H1 (cell line): Measurements from ENCODE around the gene APAF1. TPM values are rescaled to one million over a fixed set of nuclear protein-coding genes. Genes with fewer than 3 reads are reported as not detected.

Source experiments
- CTCF ChIA-PET: fragments of 300-600 bp; sonication (Branson Sonifier 250); formaldehyde crosslinking; loops from one replicate; lab custom pipeline; 2021; ENCODE audit not compliant: partially characterized antibody; lab: Charles Lee
- POLR2A ChIA-PET: fragments of 300-600 bp; sonication (Branson Sonifier 250); formaldehyde crosslinking; loops from one replicate; lab custom pipeline; 2021; ENCODE audit warnings: inconsistent platforms; ENCODE audit not compliant: partially characterized antibody; lab: Charles Lee
- DNase-seq, 2 experiments: peaks; one replicate each; pipeline versions ENCODE4 v3.0.0 to v3.0.0-alpha.2; 2010 to 2022; ENCODE audit warnings: low spot score in 2 of 2, low read depth in 1 of 2, mixed read lengths in 1 of 2
- FAIRE-seq: peaks from 2 replicates; lab custom pipeline; 2011; peaks lifted over from hg19 to GRCh38; lab: Jason Lieb, UNC
- H2AFZ ChIP-seq: 2 replicates; pipeline ENCODE4 v1.8.1; 2012; ENCODE audit warnings: low read length, inconsistent platforms
- H2AK5ac ChIP-seq: 2 replicates; pipeline ENCODE4 v1.6.1; 2013; ENCODE audit warnings: low read depth, low read length
- H2BK120ac ChIP-seq: replicated peaks from 2 replicates; pipeline ENCODE3; 2013; ENCODE audit warnings: low read depth, low read length, inconsistent platforms
- H2BK12ac ChIP-seq: 2 replicates; pipeline ENCODE4 v1.6.1; 2013; ENCODE audit warnings: low read depth, low read length
- H2BK15ac ChIP-seq: 2 replicates; pipeline ENCODE4 v1.6.1; 2013; ENCODE audit warnings: low read length
- H2BK20ac ChIP-seq: 2 replicates; pipeline ENCODE4 v1.6.1; 2013; ENCODE audit warnings: low read length
- H2BK5ac ChIP-seq: 2 replicates; pipeline ENCODE4 v1.6.1; 2013; ENCODE audit warnings: low read depth, low read length
- H3K14ac ChIP-seq: 2 replicates; pipeline ENCODE4 v1.6.1; 2013; ENCODE audit warnings: inconsistent platforms; ENCODE audit not compliant: insufficient read length
- H3K18ac ChIP-seq: 2 replicates; pipeline ENCODE4 v1.6.1; 2013; ENCODE audit warnings: low read length; ENCODE audit errors: extremely low read depth
- H3K23ac ChIP-seq: 2 replicates; pipeline ENCODE4 v1.6.1; 2013; ENCODE audit warnings: inconsistent platforms; ENCODE audit not compliant: insufficient read length
- H3K23me2 ChIP-seq: 2 replicates; pipeline ENCODE4 v1.6.1; 2013; ENCODE audit warnings: low read depth, low read length
- H3K27ac ChIP-seq: 2 replicates; pipeline ENCODE4 v1.6.1; 2011; ENCODE audit warnings: low read depth, low read length, inconsistent platforms
- H3K27me3 ChIP-seq, 4 experiments: replicated peaks in 1 of 4; 1 replicate in 1 of 4; 2 replicates in 3 of 4; pipeline versions ENCODE4 v1.6.1 to v1.8.1; 2011 to 2013; ENCODE audit warnings: low read length in 3 of 4, mild to moderate bottlenecking in 3 of 4, inconsistent platforms in 2 of 4, mixed read lengths in 2 of 4, moderate library complexity in 1 of 4; ENCODE audit not compliant: control insufficient read depth in 3 of 4, insufficient read depth in 3 of 4; ENCODE audit errors: extremely low read depth in 1 of 4
- H3K36me3 ChIP-seq, 4 experiments: 2 replicates each; pipeline versions ENCODE4 v1.6.1 to v1.8.1; 2011 to 2013; ENCODE audit warnings: mild to moderate bottlenecking in 4 of 4, low read length in 3 of 4, moderate library complexity in 2 of 4, control low read depth in 1 of 4, inconsistent platforms in 1 of 4; ENCODE audit not compliant: insufficient read depth in 4 of 4, control insufficient read depth in 2 of 4
- H3K4ac ChIP-seq: replicated peaks from 2 replicates; pipeline ENCODE3; 2013; ENCODE audit warnings: low read length, low read depth, mixed read lengths, inconsistent platforms; ENCODE audit not compliant: insufficient read length
- H3K4me1 ChIP-seq, 4 experiments: replicated peaks in 1 of 4; 1 replicate in 1 of 4; 2 replicates in 3 of 4; pipeline versions ENCODE4 v1.6.1 to v1.8.1; 2011 to 2013; ENCODE audit warnings: low read length in 3 of 4, inconsistent platforms in 2 of 4, mixed read lengths in 1 of 4; ENCODE audit not compliant: insufficient read depth in 4 of 4, control insufficient read depth in 3 of 4
- H3K4me2 ChIP-seq, 2 experiments: 2 replicates each; pipeline versions ENCODE4 v1.6.1 to v1.8.1; 2011 to 2013; ENCODE audit warnings: low read depth in 2 of 2, low read length in 2 of 2, control low read depth in 1 of 2, inconsistent platforms in 1 of 2, mild to moderate bottlenecking in 1 of 2; ENCODE audit not compliant: insufficient read depth in 1 of 2
- H3K4me3 ChIP-seq, 4 experiments: fragments of 200-600, 300-600 bp in 1 of 4; sonication (generic), shearing (Covaris generic), sonication (Bioruptor Twin) in 1 of 4; 2 replicates each; pipeline versions ENCODE4 v1.5.1 to v1.8.1; 2011 to 2016; ENCODE audit warnings: low read length in 4 of 4, low read depth in 3 of 4, control low read depth in 2 of 4, inconsistent platforms in 2 of 4, mild to moderate bottlenecking in 2 of 4, mixed read lengths in 1 of 4, moderate library complexity in 1 of 4; ENCODE audit not compliant: insufficient read depth in 2 of 4; ENCODE audit errors: extremely low read depth in 1 of 4
- H3K56ac ChIP-seq: replicated peaks from 2 replicates; pipeline ENCODE3; 2013; ENCODE audit warnings: low read depth, mild to moderate bottlenecking, mixed read lengths, low read length, inconsistent platforms; ENCODE audit not compliant: insufficient read length
- H3K79me1 ChIP-seq: 2 replicates; pipeline ENCODE4 v1.6.1; 2013; ENCODE audit warnings: low read depth, low read length, control low read depth
- H3K79me2 ChIP-seq, 2 experiments: 2 replicates each; pipeline versions ENCODE4 v1.6.1 to v1.8.1; 2012 to 2013; ENCODE audit warnings: low read length in 2 of 2, mild to moderate bottlenecking in 2 of 2, inconsistent platforms in 1 of 2; ENCODE audit not compliant: insufficient read depth in 2 of 2, control insufficient read depth in 1 of 2
- H3K9ac ChIP-seq, 4 experiments: replicated peaks in 1 of 4; 1 replicate in 1 of 4; 2 replicates in 3 of 4; pipeline versions ENCODE4 v1.6.1 to v1.8.1; 2011 to 2013; ENCODE audit warnings: low read depth in 3 of 4, low read length in 3 of 4, control low read depth in 2 of 4, mild to moderate bottlenecking in 2 of 4, moderate library complexity in 2 of 4, inconsistent platforms in 1 of 4; ENCODE audit errors: extremely low read depth in 1 of 4
- H3K9me3 ChIP-seq, 2 experiments: 2 replicates each; pipeline versions ENCODE4 v1.6.1 to v1.8.1; 2012 to 2013; ENCODE audit warnings: mild to moderate bottlenecking in 2 of 2, moderate library complexity in 2 of 2, control low read depth in 1 of 2, inconsistent platforms in 1 of 2, low read depth in 1 of 2, low read length in 1 of 2, mixed read lengths in 1 of 2; ENCODE audit not compliant: insufficient read depth in 2 of 2
- H4K20me1 ChIP-seq, 2 experiments: replicated peaks in 1 of 2; 2 replicates each; pipeline versions ENCODE3 to v1.8.1; 2011 to 2013; ENCODE audit warnings: inconsistent platforms in 2 of 2, low read length in 2 of 2, mild to moderate bottlenecking in 1 of 2; ENCODE audit not compliant: insufficient read depth in 2 of 2, control insufficient read depth in 1 of 2
- H4K5ac ChIP-seq: 2 replicates; pipeline ENCODE4 v1.6.1; 2013; ENCODE audit warnings: low read length, low read depth, mixed read lengths, inconsistent platforms; ENCODE audit not compliant: insufficient read length
- H4K8ac ChIP-seq: 2 replicates; pipeline ENCODE4 v1.8.0; 2013; ENCODE audit warnings: mild to moderate bottlenecking, moderate library complexity, low read length, inconsistent platforms; ENCODE audit not compliant: insufficient read depth; ENCODE audit errors: extremely low read depth
- H4K91ac ChIP-seq: replicated peaks from 2 replicates; pipeline ENCODE3; 2013; ENCODE audit warnings: low read length, mixed read lengths, inconsistent platforms; ENCODE audit not compliant: insufficient read length
- BCL11A ChIP-seq, 2 experiments: IDR thresholded peaks; one replicate each; pipeline ENCODE4 v1.6.1; 2011; ENCODE audit warnings: low read depth in 2 of 2, low read length in 2 of 2, mild to moderate bottlenecking in 2 of 2
- BRCA1 ChIP-seq: IDR thresholded peaks from 2 replicates; pipeline ENCODE4 v1.6.1; 2012; ENCODE audit warnings: low read depth, low read length, improper control_type of control experiment
- CBX8 ChIP-seq: fragments of 300-800, 300-1000 bp; sonication (generic); IDR thresholded peaks from 2 replicates; pipeline ENCODE4 v1.7.1; 2016; ENCODE audit warnings: low read depth, low read length, borderline replicate concordance
- CEBPB ChIP-seq: IDR thresholded peaks from 2 replicates; pipeline ENCODE4 v1.6.1; 2012; ENCODE audit warnings: low read depth, low read length
- CREB1 ChIP-seq: IDR thresholded peaks from 2 replicates; pipeline ENCODE4 v1.6.1; 2012; ENCODE audit warnings: inconsistent platforms
- EGR1 ChIP-seq: IDR thresholded peaks from 2 replicates; pipeline ENCODE4 v1.6.1; 2011; ENCODE audit warnings: low read depth, low read length, borderline replicate concordance
- EZH2 ChIP-seq: fragments of 200-600 bp; sonication (generic); IDR thresholded peaks from 2 replicates; pipeline ENCODE4 v1.7.1; 2012; ENCODE audit warnings: low read depth, mild to moderate bottlenecking, moderate library complexity, low read length, inconsistent platforms; ENCODE audit not compliant: severe bottlenecking
- JUN ChIP-seq: IDR thresholded peaks from 2 replicates; pipeline ENCODE4 v1.6.1; 2011; ENCODE audit warnings: low read depth, mild to moderate bottlenecking, improper control_type of control experiment, low read length
- SIX5 ChIP-seq: IDR thresholded peaks from 2 replicates; pipeline ENCODE4 v1.6.1; 2011; ENCODE audit warnings: mild to moderate bottlenecking, low read depth, low read length
- TEAD4 ChIP-seq: IDR thresholded peaks from 2 replicates; pipeline ENCODE4 v1.6.1; 2012; ENCODE audit warnings: low read depth, low read length, inconsistent platforms, mixed read lengths
- YY1 ChIP-seq: IDR thresholded peaks from 2 replicates; pipeline ENCODE4 v1.6.1; 2011; ENCODE audit warnings: low read depth, mild to moderate bottlenecking, low read length
- ZNF274 ChIP-seq: IDR thresholded peaks from 2 replicates; pipeline ENCODE4 v1.7.0; 2012; ENCODE audit warnings: low read length, borderline replicate concordance; ENCODE audit errors: extremely low read depth
- WGBS, 2 experiments: shearing (Covaris generic) in 1 of 2; methylation state at CpG; one replicate each; pipeline versions ENCODE4 v1.1.6 to v1.1.7; 2013 to 2015; ENCODE audit warnings: low lambda C conversion rate in 2 of 2, mixed read lengths in 2 of 2, inconsistent platforms in 1 of 2, low coverage in 1 of 2, missing lambda C conversion rate in 1 of 2; ENCODE audit not compliant: insufficient replicate concordance in 2 of 2, insufficient coverage in 1 of 2, insufficient read length in 1 of 2; ENCODE audit errors: extremely low coverage in 1 of 2, missing lambda C conversion rate in 1 of 2; 5-methylcytosine and 5-hydroxymethylcytosine counted together
- polyA plus RNA-seq, 7 experiments: library from polyadenylated mRNA; depleted of rRNA in 3 of 7; stranded (reverse) in 5 of 7; unstranded in 2 of 7; fragments of >200 nt in 5 of 7; fragments of 200-250 nt in 2 of 7; gene quantifications; 1 replicate in 5 of 7; 2 replicates in 1 of 7; 4 replicates in 1 of 7; pipeline versions ENCODE4 v1.2.1 to v1.2.3, GENCODE V29; 2011 to 2013; ENCODE audit warnings: missing spikeins in 2 of 7, mixed read lengths in 2 of 7
- total RNA-seq: library from RNA; stranded (reverse); fragmentation: NEBNext Ultra II Directional; extraction: Animal tissue kit (Norgen Biotek cat#: 25700); gene quantifications from 2 replicates; pipeline ENCODE4 v1.2.1, GENCODE V29; 2021

Gene APAF1
- total and polyA plus RNA-seq, 2 of the 8 experiments (the other 6 are each of a cell fraction or from before 2014, with no cell fraction given), result 4.7 to 22.6 TPM

- DNase-seq (no peak), FAIRE-seq (no peak)
- Histone ChIP-seq H3K23me2 (no peaks in the 10 kb centered on the region), H3K27me3 (no peaks in the 10 kb centered on the region; a peak in 1 of 7 replicates), H2BK15ac (no peak overlapping the region), H3K56ac (no peak overlapping the region), H3K23ac (no peak overlapping the region), H3K36me3 (no peaks in the 10 kb centered on the region; a peak in 1 of 8 replicates), H2AFZ (no peak overlapping the region), H3K79me2 (no peaks in the 10 kb centered on the region), H2BK5ac (no peak overlapping the region), H3K4me2 (no peak overlapping the region), H4K5ac (no peak overlapping the region), H3K9ac (no peak overlapping the region), H3K14ac (no peak overlapping the region), H3K4ac (no peak overlapping the region), H4K91ac (no peak overlapping the region), H3K27ac (no peak overlapping the region), H2AK5ac (no peak overlapping the region), H3K18ac (no peak overlapping the region), H3K4me3 (no peak overlapping the region), H2BK12ac (no peak overlapping the region), H2BK120ac (no peak overlapping the region), H2BK20ac (no peak overlapping the region), H3K4me1 (peaks cover 0 to 8% (median 3%) of the 10 kb centered on the region in 4 experiments; a peak in 5 of 7 replicates), H3K79me1 (no peaks in the 10 kb centered on the region; the same call in 1 of the 2 replicates), H3K9me3 (no peaks in the 10 kb centered on the region), H4K20me1 (no peaks in the 10 kb centered on the region), H4K8ac (no peak overlapping the region)
- no peak for TF ChIP-seq BRCA1
- no peak for TF ChIP-seq CEBPB
- no peak for TF ChIP-seq CREB1
- TF ChIP-seq SIX5, result no peak
- TF ChIP-seq EGR1, result no peak
- TF ChIP-seq EZH2, result no peak
- no peak for TF ChIP-seq CBX8
- no peak for TF ChIP-seq YY1
- TF ChIP-seq TEAD4, result no peak
- TF ChIP-seq BCL11A (IDR thresholded peaks at IDR 0.05; ENCODE audit: low read depth in 2 of 2, low read length in 2 of 2), result no peak
- no peak for TF ChIP-seq ZNF274
- TF ChIP-seq JUN, result no peak
- ChIA-PET CTCF (interaction anchor here (0.5 to 3.9 kb wide), 6 partner anchors 12 to 261 kb away, joined by 3 to 38 read pairs (median 4); no protein-coding TSS in a partner anchor), POLR2A (no interaction called here)
- 91% methylated on average over 4 of the region's 4 CpGs; no CpG with 5 or more reads in 1 of the 2 experiments for WGBS, 2 experiments
These were observed 92.2 kb downstream of the APAF1 start for GRCh38 chr12:98737322-98737712.
